ENCODE data around the gene NOL11.

GRCh38 chr17:67785122-67785477, 67.4 kb downstream of the NOL11 start:
- TF ChIP-seq POLR2A (IDR thresholded peaks at IDR 0.05) (no peak), POLR2AphosphoS5 (IDR thresholded peaks at IDR 0.05) (no peak), CTCF (IDR thresholded peaks at IDR 0.05) (no peak)
